ENCODE measurements around the gene MCF2L2. TPM values are rescaled to one million over a fixed set of nuclear protein-coding genes. Genes with fewer than 3 reads are reported as not detected.

Gene MCF2L2
- total and polyA plus RNA-seq, 9 of the 15 experiments (the other 6 are each of a cell fraction or from before 2014, with no cell fraction given) = 0.56 to 4.2 (median 3.0) TPM

DNA sequence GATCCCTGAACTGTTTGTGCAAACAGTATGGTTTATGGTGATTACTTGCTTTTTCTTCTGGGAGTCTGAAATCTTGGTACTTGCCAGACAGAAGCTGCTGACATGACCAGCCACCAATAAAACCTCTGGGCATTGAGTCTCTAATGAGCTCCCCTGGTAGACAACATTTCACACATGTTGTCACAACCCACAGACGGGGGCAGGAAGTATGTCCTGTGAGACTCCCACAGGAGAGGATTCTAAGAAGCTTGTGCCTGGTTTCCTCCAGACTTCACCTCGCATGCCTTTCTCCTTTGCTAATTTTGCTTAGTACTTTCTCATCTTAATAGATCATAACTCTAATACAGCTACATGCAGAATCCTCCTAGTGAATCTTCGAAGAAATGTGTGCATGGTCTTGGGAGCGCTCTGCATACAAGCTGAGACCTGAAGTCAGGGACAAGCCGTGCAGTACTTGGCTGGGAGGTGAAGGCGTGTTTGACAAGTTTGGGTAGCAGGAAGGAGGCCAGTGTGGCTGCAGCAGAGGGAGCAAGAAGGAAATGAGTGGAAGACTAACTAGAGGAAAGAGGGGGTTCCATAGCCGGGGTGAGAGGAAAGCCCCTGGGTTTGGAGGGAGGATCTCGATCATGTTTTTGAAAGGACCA, 126.4 kb downstream of the MCF2L2 start (continued):
- TF ChIP-seq, protein P1, sequence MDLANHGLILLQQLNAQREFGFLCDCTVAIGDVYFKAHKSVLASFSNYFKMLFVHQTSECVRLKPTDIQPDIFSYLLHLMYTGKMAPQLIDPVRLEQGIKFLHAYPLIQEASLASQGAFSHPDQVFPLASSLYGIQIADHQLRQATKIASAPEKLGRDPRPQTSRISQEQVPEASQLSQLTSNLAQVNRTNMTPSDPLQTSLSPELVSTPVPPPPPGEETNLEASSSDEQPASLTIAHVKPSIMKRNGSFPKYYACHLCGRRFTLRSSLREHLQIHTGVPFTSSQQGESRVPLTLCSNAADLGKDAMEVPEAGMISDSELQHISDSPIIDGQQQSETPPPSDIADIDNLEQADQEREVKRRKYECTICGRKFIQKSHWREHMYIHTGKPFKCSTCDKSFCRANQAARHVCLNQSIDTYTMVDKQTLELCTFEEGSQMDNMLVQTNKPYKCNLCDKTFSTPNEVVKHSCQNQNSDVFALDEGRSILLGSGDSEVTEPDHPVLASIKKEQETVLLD (IDR thresholded peaks at IDR 0.05) = no peak
- TF ChIP-seq BDP1 (IDR thresholded peaks at IDR 0.05; ENCODE audit: insufficient read depth, insufficient read length) (no peak), HDGF (IDR thresholded peaks at IDR 0.05) (no peak), ZNF253 (CRISPR knock-in tag; conservative IDR thresholded peaks at IDR 0.05) (no peak), RFX5 (IDR thresholded peaks at IDR 0.05; ENCODE audit: low read depth, low read length) (no peak), PURB (CRISPR knock-in tag; IDR thresholded peaks at IDR 0.05; ENCODE audit: low read depth) (no peak), ZNF347 (CRISPR knock-in tag; IDR thresholded peaks at IDR 0.05; ENCODE audit: low read depth) (no peak)

DNA sequence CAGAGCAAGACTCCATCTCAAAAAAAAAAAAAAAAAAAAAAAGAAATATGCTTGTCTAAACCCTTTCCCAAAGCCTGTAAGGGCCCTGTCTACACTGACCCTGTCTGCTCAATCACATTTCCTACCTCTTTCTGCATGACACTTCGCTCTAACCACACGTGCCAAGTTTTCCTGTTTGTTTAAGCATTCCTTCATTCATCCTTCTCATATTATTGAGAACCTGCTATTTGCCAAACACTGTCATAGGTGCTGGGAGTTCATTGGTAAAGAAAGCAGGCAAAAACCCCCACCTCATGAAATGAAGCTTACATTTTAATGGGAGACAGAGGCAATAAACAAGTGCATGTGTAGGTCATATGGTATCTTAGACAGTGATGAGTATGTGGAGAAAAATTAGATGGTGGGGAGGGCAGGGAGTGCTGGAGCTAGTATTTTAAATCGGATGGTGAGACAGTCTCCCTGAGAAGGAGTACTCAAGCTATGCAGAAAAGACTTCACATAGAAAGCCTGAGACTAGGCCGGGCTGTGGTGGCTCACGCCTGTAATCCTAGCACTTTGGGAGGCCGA, 127.3 kb downstream of the MCF2L2 start:
- no TSS peak for BruUV-seq (replicated peaks)
- H4K20me1 ChIP-seq (replicated peaks; ENCODE audit: control insufficient read depth, insufficient read depth, low read length) = no peaks in the 10 kb centered on the region
- intact Hi-C loops (cut with micrococcal nuclease) = no loop called here
- FAIRE-seq (no peak), DNase-seq (ENCODE audit: extremely low read depth in 1 of 4, low spot score in 3 of 4) (no peak), ATAC-seq (no peak)
- ChIA-PET POLR2A (interaction anchor here (0.6 to 1.1 kb wide), 2 partner anchors 10 to 14 kb away, joined by 3 read pairs; no protein-coding TSS in a partner anchor), CTCF (ENCODE audit: low intra/inter-chr PET ratio) (no interaction called here)
- H3K9me3 ChIP-seq (replicated peaks; ENCODE audit: control insufficient read depth, insufficient read depth, low read depth, low read length) = no peaks in the 10 kb centered on the region
- WGBS (ENCODE audit: insufficient coverage, low coverage, missing lambda C conversion rate) = 74% methylated on average over 6 of the region's 6 CpGs
- no peak overlapping the region for H3K27ac ChIP-seq (ENCODE audit: extremely low read depth, low read depth, low read length)
- H3K4me2 ChIP-seq (ENCODE audit: insufficient read depth, low read length) = no peak overlapping the region
- in situ Hi-C loops (cut with MboI) = no loop called here
- H3K27me3 ChIP-seq (ENCODE audit: control insufficient read depth in 2 of 2, insufficient read depth in 2 of 2, low read length in 2 of 2) = no peaks in the 10 kb centered on the region
- peaks cover 11% of the 10 kb centered on the region; the same call in 2 of the 3 replicates for H3K36me3 ChIP-seq (ENCODE audit: control insufficient read depth, insufficient read depth, low read length)
- no peaks in the 10 kb centered on the region for H3K79me2 ChIP-seq (ENCODE audit: control insufficient read depth, insufficient read depth, low read length)
- H3K9ac ChIP-seq (ENCODE audit: insufficient read depth in 1 of 2, low read depth in 2 of 2, low read length in 2 of 2) = no peak overlapping the region
- H2AFZ ChIP-seq (ENCODE audit: low read depth, low read length) = no peak overlapping the region
- H3K9me1 ChIP-seq (ENCODE audit: control insufficient read depth, insufficient read depth, low read length) = no peaks in the 10 kb centered on the region
- H3K4me1 ChIP-seq (replicated peaks in 1 of 2; ENCODE audit: control insufficient read depth in 2 of 2, insufficient read depth in 2 of 2, low read length in 2 of 2) = peaks cover 6 to 8% of the 10 kb centered on the region in 2 experiments; a peak in 3 of 5 replicates
- no peak overlapping the region for H3K4me3 ChIP-seq
- TF ChIP-seq, protein P2, sequence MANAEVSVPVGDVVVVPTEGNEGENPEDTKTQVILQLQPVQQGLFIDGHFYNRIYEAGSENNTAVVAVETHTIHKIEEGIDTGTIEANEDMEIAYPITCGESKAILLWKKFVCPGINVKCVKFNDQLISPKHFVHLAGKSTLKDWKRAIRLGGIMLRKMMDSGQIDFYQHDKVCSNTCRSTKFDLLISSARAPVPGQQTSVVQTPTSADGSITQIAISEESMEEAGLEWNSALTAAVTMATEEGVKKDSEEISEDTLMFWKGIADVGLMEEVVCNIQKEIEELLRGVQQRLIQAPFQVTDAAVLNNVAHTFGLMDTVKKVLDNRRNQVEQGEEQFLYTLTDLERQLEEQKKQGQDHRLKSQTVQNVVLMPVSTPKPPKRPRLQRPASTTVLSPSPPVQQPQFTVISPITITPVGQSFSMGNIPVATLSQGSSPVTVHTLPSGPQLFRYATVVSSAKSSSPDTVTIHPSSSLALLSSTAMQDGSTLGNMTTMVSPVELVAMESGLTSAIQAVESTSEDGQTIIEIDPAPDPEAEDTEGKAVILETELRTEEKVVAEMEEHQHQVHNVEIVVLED (CRISPR knock-in tag; IDR thresholded peaks at IDR 0.05) = no peak
- TF ChIP-seq, protein P3, sequence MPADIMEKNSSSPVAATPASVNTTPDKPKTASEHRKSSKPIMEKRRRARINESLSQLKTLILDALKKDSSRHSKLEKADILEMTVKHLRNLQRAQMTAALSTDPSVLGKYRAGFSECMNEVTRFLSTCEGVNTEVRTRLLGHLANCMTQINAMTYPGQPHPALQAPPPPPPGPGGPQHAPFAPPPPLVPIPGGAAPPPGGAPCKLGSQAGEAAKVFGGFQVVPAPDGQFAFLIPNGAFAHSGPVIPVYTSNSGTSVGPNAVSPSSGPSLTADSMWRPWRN (IDR thresholded peaks at IDR 0.05; ENCODE audit: low read depth) = no peak
- TF ChIP-seq, protein P4, sequence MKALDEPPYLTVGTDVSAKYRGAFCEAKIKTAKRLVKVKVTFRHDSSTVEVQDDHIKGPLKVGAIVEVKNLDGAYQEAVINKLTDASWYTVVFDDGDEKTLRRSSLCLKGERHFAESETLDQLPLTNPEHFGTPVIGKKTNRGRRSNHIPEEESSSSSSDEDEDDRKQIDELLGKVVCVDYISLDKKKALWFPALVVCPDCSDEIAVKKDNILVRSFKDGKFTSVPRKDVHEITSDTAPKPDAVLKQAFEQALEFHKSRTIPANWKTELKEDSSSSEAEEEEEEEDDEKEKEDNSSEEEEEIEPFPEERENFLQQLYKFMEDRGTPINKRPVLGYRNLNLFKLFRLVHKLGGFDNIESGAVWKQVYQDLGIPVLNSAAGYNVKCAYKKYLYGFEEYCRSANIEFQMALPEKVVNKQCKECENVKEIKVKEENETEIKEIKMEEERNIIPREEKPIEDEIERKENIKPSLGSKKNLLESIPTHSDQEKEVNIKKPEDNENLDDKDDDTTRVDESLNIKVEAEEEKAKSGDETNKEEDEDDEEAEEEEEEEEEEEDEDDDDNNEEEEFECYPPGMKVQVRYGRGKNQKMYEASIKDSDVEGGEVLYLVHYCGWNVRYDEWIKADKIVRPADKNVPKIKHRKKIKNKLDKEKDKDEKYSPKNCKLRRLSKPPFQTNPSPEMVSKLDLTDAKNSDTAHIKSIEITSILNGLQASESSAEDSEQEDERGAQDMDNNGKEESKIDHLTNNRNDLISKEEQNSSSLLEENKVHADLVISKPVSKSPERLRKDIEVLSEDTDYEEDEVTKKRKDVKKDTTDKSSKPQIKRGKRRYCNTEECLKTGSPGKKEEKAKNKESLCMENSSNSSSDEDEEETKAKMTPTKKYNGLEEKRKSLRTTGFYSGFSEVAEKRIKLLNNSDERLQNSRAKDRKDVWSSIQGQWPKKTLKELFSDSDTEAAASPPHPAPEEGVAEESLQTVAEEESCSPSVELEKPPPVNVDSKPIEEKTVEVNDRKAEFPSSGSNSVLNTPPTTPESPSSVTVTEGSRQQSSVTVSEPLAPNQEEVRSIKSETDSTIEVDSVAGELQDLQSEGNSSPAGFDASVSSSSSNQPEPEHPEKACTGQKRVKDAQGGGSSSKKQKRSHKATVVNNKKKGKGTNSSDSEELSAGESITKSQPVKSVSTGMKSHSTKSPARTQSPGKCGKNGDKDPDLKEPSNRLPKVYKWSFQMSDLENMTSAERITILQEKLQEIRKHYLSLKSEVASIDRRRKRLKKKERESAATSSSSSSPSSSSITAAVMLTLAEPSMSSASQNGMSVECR (CRISPR knock-in tag; IDR thresholded peaks at IDR 0.05) = no peak
